Transverse colon (tissue), 4 donors: Measurements from ENCODE around the gene MGAT5B.

Source experiments
- CTCF ChIP-seq, 5 experiments: fragments of 200-600 bp in 3 of 5; fragments of 450-650 bp in 2 of 5; sonication (generic) in 3 of 5; IDR thresholded peaks; 1 replicate in 2 of 5; 2 replicates in 3 of 5; pipeline ENCODE4 v1.5.1; 2016 to 2017; ENCODE audit warnings: antibody characterized with exemption in 5 of 5, inconsistent platforms in 3 of 5, mild to moderate bottlenecking in 2 of 5, moderate library complexity in 1 of 5
- EP300 ChIP-seq: sonication (generic); formaldehyde crosslinking; IDR thresholded peaks from one replicate; pipeline ENCODE4 v1.6.1; 2017; ENCODE audit warnings: antibody characterized with exemption, low read depth
- POLR2A ChIP-seq: fragments of 450-650 bp; IDR thresholded peaks from one replicate; pipeline ENCODE4 v1.6.1; 2016; ENCODE audit warnings: antibody characterized with exemption, mild to moderate bottlenecking, moderate library complexity
- POLR2AphosphoS5 ChIP-seq, 3 donors: sonication (generic); formaldehyde crosslinking; IDR thresholded peaks; one replicate each; pipeline ENCODE4 v1.6.1; 2016; ENCODE audit warnings: antibody characterized with exemption in 3 of 3

- TF ChIP-seq CTCF (IDR thresholded peaks at IDR 0.05) (no peak), EP300 (no peak), POLR2A (no peak), POLR2AphosphoS5 (IDR thresholded peaks at IDR 0.05) (no peak)
These were observed 23.4 kb upstream of the MGAT5B start for GRCh38 chr17:76844846-76845245.
